ENCODE results near the gene LMCD1.

Gene LMCD1

DNA sequence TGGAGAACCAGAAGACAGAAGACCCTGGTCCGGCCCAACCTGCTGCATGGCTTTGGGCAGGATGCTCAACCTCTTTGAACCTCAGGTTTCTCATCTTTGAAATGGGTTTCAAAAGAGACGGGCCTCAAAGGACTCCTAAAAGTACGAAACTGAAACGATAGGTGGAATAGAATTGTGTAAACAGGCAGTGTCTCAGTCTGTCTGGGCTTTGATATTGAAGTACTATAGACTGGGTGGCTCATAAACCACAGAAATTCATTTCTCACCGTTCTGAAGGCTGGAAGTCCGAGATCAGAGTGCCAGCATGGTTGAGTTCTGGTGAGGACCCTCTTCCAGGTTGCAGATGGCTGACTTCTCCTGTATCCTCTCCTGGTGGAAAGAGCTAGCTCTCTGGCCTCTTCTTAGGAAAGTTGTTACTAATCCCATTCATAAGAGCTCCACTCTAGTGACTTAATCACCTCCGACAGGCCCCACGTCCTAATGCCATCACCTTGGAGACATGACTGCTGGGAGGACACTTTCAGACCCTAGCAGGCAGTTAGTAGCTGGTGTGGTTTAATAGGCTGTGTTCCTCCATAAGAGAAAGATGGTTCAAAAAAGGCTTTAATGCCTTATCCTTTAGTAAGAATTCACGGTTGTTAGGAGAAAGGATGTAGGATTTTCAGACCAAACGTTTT is 107.3 kb downstream of the LMCD1 start:
- Histone ChIP-seq H3K27me3 (no peaks in the 10 kb centered on the region), H3K36me3 (no peaks in the 10 kb centered on the region), H3K9me3 (no peaks in the 10 kb centered on the region), H3K4me1 (peaks cover 0 to 23% (median 19%) of the 10 kb centered on the region in 4 donors), H3K27ac (no peak overlapping the region), H3K4me3 (no peak overlapping the region)
- peak in 1 of 2 donors; percentile 23 for DNase-seq
- intact Hi-C loops (cut with DNase I; ENCODE audit: low total_unique reads) = loop anchor here (5.0 kb wide), 1 partner anchor 167 kb away; no protein-coding TSS in a partner anchor
- TF ChIP-seq CTCF (IDR thresholded peaks at IDR 0.05) = no peak

DNA sequence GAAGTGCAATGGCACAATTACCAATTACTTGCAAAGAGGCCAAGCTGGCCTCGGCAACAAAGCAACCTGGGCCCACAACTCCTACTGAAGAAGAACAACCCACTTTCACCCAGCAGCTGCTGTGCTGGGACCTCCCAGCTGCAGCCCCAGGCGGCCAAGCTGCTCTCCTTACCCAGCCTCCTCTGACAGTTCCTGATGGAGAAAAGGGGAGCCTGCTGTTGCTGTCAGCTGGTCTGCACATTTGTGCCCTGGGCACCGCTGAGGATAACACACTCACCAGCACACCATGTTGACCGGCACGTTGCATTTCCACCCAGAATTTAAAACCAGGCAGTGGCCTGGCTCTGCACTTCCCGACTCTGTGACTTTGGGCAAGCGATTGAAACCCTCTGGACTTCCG is 109.3 kb downstream of the LMCD1 start:
- H3K4me3 ChIP-seq = no peak overlapping the region
- no peaks in the 10 kb centered on the region for H3K9me3 ChIP-seq
- TF ChIP-seq CTCF (IDR thresholded peaks at IDR 0.05) = no peak
- no peak overlapping the region for H3K27ac ChIP-seq
- peaks cover 0 to 19% (median 17%) of the 10 kb centered on the region in 4 donors for H3K4me1 ChIP-seq
- H3K36me3 ChIP-seq = no peaks in the 10 kb centered on the region
- intact Hi-C loops (cut with DNase I; ENCODE audit: low total_unique reads) = no loop called here
- peak in 1 of 2 donors; percentile 45 for DNase-seq
- no peaks in the 10 kb centered on the region for H3K27me3 ChIP-seq

GRCh38 chr3:8617921-8618320 is 116.3 kb downstream of the LMCD1 start:
- Histone ChIP-seq H3K27me3 (no peaks in the 10 kb centered on the region), H3K27ac (no peak overlapping the region), H3K36me3 (no peaks in the 10 kb centered on the region), H3K4me3 (no peak overlapping the region), H3K9me3 (peaks cover 0 to 9% (median 4%) of the 10 kb centered on the region in 3 donors), H3K4me1 (peaks cover 0 to 25% (median 11%) of the 10 kb centered on the region in 4 donors)
- TF ChIP-seq CTCF (IDR thresholded peaks at IDR 0.05) = no peak
- intact Hi-C loops (cut with DNase I; ENCODE audit: low total_unique reads) = no loop called here
- peak in 1 of 2 donors; percentile 45 for DNase-seq

GRCh38 chr3:8618950-8619349 is 117.3 kb downstream of the LMCD1 start:
- intact Hi-C loops (cut with DNase I; ENCODE audit: low total_unique reads) = no loop called here
- TF ChIP-seq CTCF (IDR thresholded peaks at IDR 0.05) = no peak
- peak in 1 of 2 donors; percentile 46 for DNase-seq
- H3K4me3 ChIP-seq = no peak overlapping the region
- peaks cover 0 to 31% (median 16%) of the 10 kb centered on the region in 4 donors for H3K4me1 ChIP-seq
- H3K27me3 ChIP-seq = no peaks in the 10 kb centered on the region
- H3K9me3 ChIP-seq = peaks cover 0 to 9% (median 4%) of the 10 kb centered on the region in 3 donors
- no peak overlapping the region for H3K27ac ChIP-seq
- H3K36me3 ChIP-seq = no peaks in the 10 kb centered on the region

DNA sequence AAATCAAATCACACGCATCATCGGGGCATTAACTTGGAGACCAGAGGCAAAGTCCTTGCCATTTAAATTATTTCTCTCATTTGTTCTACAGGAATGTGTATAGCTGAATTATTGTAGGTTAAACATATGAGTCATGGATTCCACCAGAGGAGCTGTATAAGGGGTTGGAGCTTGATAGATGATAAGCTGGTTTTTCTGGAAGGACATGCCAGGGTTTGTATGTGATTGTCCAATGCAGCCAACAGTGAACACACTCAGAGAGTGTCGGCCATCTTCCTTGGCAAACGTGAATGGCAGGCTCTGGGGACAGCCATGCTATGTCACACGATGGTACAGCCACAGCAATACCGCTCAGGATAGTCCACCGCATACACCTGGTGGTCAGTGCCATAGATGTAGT is 117.9 kb downstream of the LMCD1 start:
- H3K4me1 ChIP-seq = peaks cover 0 to 31% (median 16%) of the 10 kb centered on the region in 4 donors
- TF ChIP-seq CTCF (IDR thresholded peaks at IDR 0.05) = no peak
- intact Hi-C loops (cut with DNase I; ENCODE audit: low total_unique reads) = no loop called here
- H3K36me3 ChIP-seq = no peaks in the 10 kb centered on the region
- H3K27ac ChIP-seq = no peak overlapping the region
- H3K9me3 ChIP-seq = peaks cover 0 to 9% (median 4%) of the 10 kb centered on the region in 3 donors
- no peak overlapping the region for H3K4me3 ChIP-seq
- no peaks in the 10 kb centered on the region for H3K27me3 ChIP-seq
- DNase-seq = peak in 1 of 2 donors; percentile 28
